ENCODE data around the gene TEP1.
"Not testable (repeated sequence)": the region's sequence is repeated elsewhere in the genome, so short reads cannot be mapped to it uniquely, and the experiment has no call there.

The TEP1 gene

GRCh38 chr14:20412876-20413743 lies at the start of gene TEP1:
Gene TEP1, minus strand, starts transcription at chr14:20413501. Its CDS starts 5,062 bp downstream, at chr14:20408439.
- peak; percentile 86 for DNase-seq

GRCh38 chr14:20461225-20462141 lies 48.2 kb upstream of the TEP1 start, which contains the start of gene PIP4P1:
Gene PIP4P1, minus strand, starts transcription at chr14:20461434. Its CDS starts 109 bp downstream, at chr14:20461325.
- peak; percentile 99 for DNase-seq

GRCh38 chr14:20460458-20461224 lies 47.3 kb upstream of the TEP1 start:
- DNase-seq, result peak; percentile 55

- DNase-seq, result no peak
Observed at GRCh38 chr14:20458031-20458789, 44.9 kb upstream of the TEP1 start.

- no peak for DNase-seq
Observed at GRCh38 chr14:20456971-20457370, 43.7 kb upstream of the TEP1 start.

GRCh38 chr14:20455355-20456300 lies 42.3 kb upstream of the TEP1 start:
- DNase-seq, result peak; percentile 62

GRCh38 chr14:20454516-20455354 lies 41.4 kb upstream of the TEP1 start, which contains the start of the genes APEX1 and OSGEP:
Gene APEX1, plus strand, starts transcription at chr14:20455226. Its CDS starts 420 bp downstream, at chr14:20455646.
Gene OSGEP, minus strand, starts transcription at chr14:20454812. Its CDS starts 129 bp downstream, at chr14:20454683.
- DNase-seq, result peak; percentile 99

GRCh38 chr14:20452831-20453230 lies 39.5 kb upstream of the TEP1 start:
- not testable (repeated sequence) for DNase-seq

GRCh38 chr14:20446889-20447288 lies 33.6 kb upstream of the TEP1 start:
- no peak for DNase-seq

- not testable (repeated sequence) for DNase-seq
Observed at GRCh38 chr14:20443650-20444049, 30.3 kb upstream of the TEP1 start.

GRCh38 chr14:20441461-20441860 lies 28.2 kb upstream of the TEP1 start:
- no peak for DNase-seq

GRCh38 chr14:20440882-20441281 lies 27.6 kb upstream of the TEP1 start:
- peak; percentile 41 for DNase-seq

GRCh38 chr14:20440465-20440864 lies 27.2 kb upstream of the TEP1 start:
- no peak for DNase-seq

- no peak for DNase-seq
Observed at GRCh38 chr14:20438664-20439063, 25.4 kb upstream of the TEP1 start.

- DNase-seq, result no peak
Observed at GRCh38 chr14:20436363-20436755, 23.1 kb upstream of the TEP1 start.

GRCh38 chr14:20435582-20436362 lies 22.5 kb upstream of the TEP1 start, which contains the start of gene KLHL33:
Gene KLHL33, minus strand, starts transcription at chr14:20436166. Its CDS starts 355 bp downstream, at chr14:20435811.
- DNase-seq, result no peak

GRCh38 chr14:20434701-20435581 lies 21.6 kb upstream of the TEP1 start:
- DNase-seq, result no peak

Data from activated CD4-positive, alpha-beta T cell treated with anti-CD3 and anti-CD28 coated beads for 48 hours (primary cell).